HG03521 (cell line): ENCODE data around the gene ASB5.
"Not testable (repeated sequence)": the region's sequence is repeated elsewhere in the genome, so short reads cannot be mapped to it uniquely, and the experiment has no call there.

ENCODE experiments used
- ATAC-seq: cut with Tn5 transposase; IDR thresholded peaks from one replicate; pipeline ENCODE4 v1.9.1; 2021; ENCODE audit warnings: mild to moderate bottlenecking, moderate library complexity; ENCODE audit not compliant: unreplicated experiment

Gene ASB5

GRCh38 chr4:176279560-176279959 lies 10.5 kb upstream of the ASB5 start:
- ATAC-seq: not testable (repeated sequence)

GRCh38 chr4:176277162-176277904 lies 8.3 kb upstream of the ASB5 start:
- peak; percentile 96 for ATAC-seq

- ATAC-seq: no peak
These were observed 7.7 kb upstream of the ASB5 start for GRCh38 chr4:176276710-176277109.

GRCh38 chr4:176274441-176274840 lies 5.4 kb upstream of the ASB5 start:
- ATAC-seq: no peak

GRCh38 chr4:176273736-176274135 lies 4.7 kb upstream of the ASB5 start:
- no peak for ATAC-seq

GRCh38 chr4:176272799-176273198 lies 3.8 kb upstream of the ASB5 start:
- ATAC-seq: no peak

- no peak for ATAC-seq
These were observed 2.7 kb upstream of the ASB5 start for GRCh38 chr4:176271749-176272148.

GRCh38 chr4:176270669-176271068 lies 1.6 kb upstream of the ASB5 start:
- no peak for ATAC-seq

GRCh38 chr4:176266026-176266425 lies 3.0 kb downstream of the ASB5 start:
- ATAC-seq: no peak

GRCh38 chr4:176262243-176262642 lies 6.8 kb downstream of the ASB5 start:
- peak; percentile 70 for ATAC-seq

- no peak for ATAC-seq
These were observed 7.5 kb downstream of the ASB5 start for GRCh38 chr4:176261481-176261880.

GRCh38 chr4:176261018-176261417 lies 8.0 kb downstream of the ASB5 start:
- ATAC-seq: no peak

- ATAC-seq: no peak
These were observed 9.5 kb downstream of the ASB5 start for GRCh38 chr4:176259330-176260090.

- ATAC-seq: no peak
These were observed 10.9 kb downstream of the ASB5 start for GRCh38 chr4:176258135-176258534.

- no peak for ATAC-seq
These were observed 12.1 kb downstream of the ASB5 start for GRCh38 chr4:176256921-176257320.

- no peak for ATAC-seq
These were observed 26.2 kb downstream of the ASB5 start for GRCh38 chr4:176242764-176243347.

- ATAC-seq: no peak
These were observed 27.3 kb downstream of the ASB5 start for GRCh38 chr4:176241703-176242102.

- no peak for ATAC-seq
These were observed 30.2 kb downstream of the ASB5 start for GRCh38 chr4:176238826-176239225.

GRCh38 chr4:176238157-176238610 lies 30.8 kb downstream of the ASB5 start:
- no peak for ATAC-seq

- no peak for ATAC-seq
These were observed 32.1 kb downstream of the ASB5 start for GRCh38 chr4:176236946-176237345.

- ATAC-seq: no peak
These were observed 38.2 kb downstream of the ASB5 start for GRCh38 chr4:176230836-176231235.

- no peak for ATAC-seq
These were observed 39.4 kb downstream of the ASB5 start for GRCh38 chr4:176229645-176230044.
